C1 segment of cervical spinal cord (tissue), 14 donors: ENCODE data around the gene LAPTM4A.

Experiments
- DNase-seq, 14 donors: peaks; one replicate each; lab custom pipeline; 2025; lab: John Stamatoyannopoulos, UW

LAPTM4A gene

DNA sequence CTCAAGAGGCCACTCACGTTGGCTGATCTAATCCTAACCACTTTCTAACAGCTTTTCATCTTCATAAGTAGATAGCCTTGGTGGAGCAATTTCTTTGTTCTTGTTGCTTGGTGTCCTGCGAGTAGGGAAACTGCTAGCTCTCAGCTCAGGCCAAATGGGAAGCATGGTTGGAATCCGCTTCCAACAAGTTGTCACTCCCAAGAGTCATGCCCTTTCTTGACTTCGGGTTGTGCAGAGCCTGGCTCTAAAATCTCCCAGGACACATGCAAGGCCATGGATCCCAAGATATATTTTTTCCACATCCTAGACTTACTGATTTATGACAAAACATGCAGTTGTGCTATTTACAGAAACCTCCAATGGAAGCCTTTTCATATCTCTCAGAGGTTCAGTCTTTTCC, 31.7 kb downstream of the LAPTM4A start:
- DNase-seq = no peak

DNA sequence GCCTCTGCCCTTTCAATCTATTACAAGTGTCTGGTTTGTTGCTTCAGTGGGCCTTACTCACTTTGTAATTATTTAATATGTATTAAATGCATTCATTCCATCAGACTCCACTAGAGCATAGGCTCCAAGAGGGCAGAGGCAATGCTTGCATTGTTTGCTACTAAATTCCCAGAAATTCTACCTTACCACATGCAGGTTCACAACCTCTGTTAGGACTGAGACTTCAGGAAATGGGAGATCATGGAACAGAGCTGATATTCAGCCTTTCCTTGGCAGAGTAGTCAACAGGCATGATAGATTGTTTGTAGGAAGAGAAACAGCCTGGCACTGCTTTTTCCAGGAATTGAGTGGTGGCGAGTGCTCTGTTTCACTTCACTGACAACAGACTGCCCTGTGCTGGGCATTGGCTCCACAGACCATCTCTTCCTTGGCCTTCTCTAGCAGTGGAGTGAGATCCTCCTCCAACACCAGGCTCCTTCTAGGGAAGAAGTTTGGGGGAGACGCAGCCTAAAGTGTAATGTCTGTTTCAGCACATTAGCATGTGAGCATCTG, 32.8 kb downstream of the LAPTM4A start:
- DNase-seq = no peak

DNA sequence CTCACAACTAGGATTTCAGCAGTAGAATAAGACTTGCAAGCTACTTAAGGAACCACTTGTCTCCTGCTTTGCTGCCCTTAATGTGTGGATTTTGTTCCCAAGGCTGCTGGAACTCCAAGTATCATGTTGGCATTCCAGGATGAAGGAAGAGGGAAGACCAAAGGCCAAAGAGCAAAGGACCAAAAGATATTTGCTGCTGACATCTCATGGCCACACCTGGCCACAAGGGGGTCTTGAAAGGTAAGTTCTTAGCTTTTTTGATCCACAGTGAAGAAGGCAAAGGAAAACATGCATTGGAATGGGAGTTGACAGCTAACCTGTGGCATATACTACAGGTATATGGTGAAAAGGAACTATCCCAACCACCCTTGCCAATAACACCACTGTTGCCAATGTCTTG, 35.1 kb downstream of the LAPTM4A start:
- DNase-seq = no peak

DNA sequence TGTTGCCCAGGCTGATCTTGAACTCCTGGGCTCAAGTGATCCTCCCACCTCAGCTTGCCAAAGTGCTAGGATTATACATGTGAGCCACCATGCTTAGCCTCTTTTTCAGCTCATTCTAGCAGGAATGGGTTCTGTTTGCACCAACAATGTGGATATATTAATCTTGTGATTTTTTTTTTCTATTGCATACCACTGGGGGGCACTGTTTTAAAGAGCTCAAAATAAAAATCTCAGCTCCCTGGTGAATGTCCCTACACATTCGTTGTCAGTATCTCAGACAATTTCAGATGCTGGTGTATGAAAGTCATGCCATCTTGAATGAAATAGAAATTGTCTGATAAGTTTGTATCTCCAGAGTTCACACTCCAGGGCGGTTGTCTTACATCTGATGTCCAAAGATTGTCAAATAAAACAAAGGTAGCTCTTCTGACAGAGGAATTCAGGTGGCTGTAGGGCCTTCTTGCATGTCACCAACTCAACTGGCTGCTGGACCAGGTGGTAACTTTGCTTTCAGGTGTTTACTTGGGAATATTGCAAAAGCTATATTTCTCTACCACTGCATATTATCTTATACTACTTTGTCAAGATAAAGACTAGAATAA, 35.8 kb downstream of the LAPTM4A start:
- DNase-seq = peak in 1 of 14 donors; percentile 14

DNA sequence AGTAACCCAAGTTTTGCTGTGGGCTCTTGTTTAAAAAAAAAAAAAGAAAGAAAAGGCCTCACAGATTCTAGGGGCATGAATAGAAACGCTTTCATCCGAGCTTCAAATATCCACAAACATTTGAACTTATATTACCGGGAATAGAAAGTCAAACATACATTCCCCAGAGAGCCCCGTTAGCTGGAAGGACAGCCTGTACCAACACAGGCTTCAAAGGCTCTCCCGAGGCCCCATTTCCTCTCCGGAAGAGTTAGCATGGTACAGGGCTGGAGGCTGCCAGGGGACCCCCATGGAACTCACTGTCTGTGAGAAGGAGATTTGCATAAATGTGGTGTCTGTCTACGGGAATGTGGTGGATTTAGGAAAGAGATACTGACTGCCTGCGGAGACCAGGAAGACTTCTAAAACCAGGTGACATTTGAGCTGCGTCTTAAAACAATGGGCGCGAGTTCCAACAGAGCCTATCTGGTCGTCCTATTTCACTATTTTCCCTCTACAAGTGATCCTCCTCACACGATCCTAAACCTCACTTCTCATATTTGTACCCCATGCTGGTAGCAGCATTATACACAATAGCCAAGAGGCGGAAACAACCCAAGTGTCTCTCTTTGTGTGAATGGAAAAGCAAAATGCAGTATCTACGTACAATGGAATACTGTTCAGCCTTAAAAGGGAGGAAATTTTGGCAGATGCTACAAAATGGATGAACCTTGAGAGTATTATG, 38.1 kb downstream of the LAPTM4A start:
- no peak for DNase-seq

DNA sequence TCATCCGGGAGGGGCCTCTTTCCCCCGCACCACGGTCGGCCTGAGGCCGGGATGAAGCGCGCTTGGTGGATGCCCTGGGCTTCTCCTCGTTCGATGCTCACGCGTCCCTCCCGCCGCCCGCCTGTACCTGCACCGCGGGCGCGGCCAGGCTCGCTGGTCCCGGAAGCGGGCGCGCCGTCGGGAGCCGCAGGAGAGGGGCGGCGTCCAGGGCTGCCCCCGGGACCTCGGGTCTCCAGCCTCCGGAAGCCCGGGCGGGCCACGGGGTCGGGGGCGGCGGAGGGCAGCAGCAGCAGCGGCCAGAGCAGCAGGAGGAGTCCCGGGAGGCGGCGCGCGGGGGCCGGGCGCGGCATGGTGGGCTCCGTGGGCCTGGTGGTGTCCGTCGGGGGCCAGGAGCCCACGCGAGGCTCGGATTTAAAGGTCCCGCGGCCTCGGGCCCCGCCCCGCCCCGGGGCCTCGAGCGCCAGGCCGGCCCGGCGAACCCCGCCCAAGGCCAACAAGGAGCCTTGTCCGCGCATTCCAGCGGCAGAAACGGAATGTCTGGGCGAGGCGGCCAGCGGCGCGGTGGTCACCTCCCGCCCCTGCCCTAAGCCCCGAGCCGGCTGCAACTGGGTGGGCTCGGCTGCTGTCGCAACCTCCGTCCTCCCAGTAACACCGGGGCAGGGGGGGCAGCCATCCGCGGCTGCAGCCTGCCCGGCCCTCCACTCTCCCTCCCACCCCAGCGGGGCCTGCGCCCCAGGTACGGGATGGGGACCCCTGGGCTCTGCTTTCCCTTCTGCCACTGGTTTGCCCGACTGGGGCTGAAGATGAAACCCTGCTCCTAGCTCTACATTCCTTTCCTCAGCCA, 38.9 kb downstream of the LAPTM4A start, which contains the start of gene MATN3:
TSS of gene MATN3 (minus strand) at position 387 of the 844 bp plus-strand sequence. CDS start at position 350, 37 bp downstream.
- DNase-seq = peak in 1 of 14 donors; percentile 5

DNA sequence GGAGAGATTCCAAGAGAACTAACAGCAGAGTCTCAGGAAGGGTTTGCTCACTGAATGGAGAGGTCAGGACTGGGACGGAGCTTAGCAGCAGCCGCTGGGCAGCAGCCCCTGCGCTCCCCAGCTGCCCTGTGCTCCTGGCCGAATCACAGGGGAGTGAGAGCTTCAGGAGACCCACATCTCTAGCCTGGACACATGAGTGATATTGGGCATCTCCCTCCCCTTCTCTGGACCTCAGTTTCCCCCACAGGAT, 39.5 kb downstream of the LAPTM4A start:
- no peak for DNase-seq

DNA sequence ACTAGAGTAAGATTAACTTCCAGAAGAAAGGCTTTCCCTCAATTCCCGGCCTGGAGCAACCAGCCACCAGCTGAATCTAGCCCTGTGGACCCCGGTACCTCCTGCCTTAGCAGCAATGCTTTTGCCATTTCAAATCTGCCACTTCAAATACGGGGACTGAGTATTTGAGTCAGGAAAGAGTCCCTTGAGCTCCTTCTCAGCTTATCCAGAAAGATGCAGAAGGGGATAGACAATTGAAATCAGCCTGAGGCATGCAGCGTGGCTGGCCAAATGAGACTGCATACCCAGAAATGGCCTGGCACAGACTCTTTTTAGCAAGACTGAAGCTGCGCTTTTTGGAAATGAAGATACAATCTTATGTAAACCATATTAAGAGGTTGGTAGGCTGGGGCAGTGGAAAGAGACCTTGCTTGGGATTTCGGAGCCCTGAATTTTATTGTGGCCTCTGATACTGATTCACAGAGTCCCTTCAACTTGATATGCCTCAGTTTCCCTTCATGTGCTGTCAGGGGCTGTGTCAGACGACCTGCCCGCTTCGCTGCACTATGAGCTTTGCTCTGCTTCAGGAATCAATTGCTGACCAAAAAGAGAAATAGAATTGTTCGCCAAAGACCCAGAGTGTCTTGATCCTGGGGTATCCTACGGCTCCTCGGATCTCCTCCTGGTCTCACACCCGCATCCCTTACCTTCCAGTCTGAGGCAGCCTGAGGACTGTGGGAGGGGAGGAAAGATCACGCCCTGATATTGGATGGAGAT, 40.0 kb downstream of the LAPTM4A start:
- DNase-seq = no peak

DNA sequence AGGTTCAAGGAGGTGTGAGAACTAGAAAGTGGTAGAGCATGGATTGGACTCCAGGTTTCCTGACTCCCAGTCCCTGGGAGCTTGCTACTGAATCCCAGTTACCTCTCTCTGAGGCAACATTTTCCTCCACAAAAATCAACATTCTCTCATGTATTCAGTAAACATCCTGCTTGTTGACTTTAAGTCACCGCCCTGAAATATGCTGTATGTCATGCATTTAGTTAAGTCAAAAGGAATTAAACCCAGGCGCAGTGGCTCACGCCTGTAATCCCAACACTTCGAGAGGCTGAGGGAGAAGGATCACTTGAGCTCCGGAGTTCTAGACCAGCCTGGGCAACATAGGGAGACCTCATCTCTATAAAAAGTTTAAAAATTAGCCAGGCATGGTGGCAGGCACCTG, 42.7 kb downstream of the LAPTM4A start:
- DNase-seq = no peak

DNA sequence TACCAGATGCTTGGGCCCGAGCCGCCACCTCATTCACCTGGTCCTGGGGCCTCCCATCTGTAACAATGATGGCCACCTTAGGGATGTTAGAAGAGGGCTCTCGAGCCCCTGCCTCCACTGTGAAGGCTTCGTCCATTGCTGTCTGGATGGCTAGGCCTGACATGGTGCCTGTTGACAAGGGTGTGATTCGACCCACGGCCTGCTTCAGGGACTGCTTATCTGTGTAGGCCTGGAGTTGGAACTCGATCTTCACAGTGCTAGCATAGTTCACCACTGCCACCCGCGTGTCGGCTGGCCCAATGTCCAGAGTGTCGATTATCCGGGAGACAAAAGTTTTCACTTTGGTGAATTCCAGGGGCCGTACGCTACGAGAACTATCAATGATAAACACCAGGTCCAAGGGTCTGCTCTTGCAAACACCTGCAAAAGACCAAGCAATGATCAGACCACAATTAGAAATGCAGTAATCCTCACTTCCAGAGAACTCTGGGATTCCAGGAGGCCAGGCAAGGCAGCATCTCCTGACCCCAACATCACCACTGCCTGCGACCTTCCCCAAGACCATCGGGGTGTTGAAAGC, 45.4 kb downstream of the LAPTM4A start:
- no peak for DNase-seq

DNA sequence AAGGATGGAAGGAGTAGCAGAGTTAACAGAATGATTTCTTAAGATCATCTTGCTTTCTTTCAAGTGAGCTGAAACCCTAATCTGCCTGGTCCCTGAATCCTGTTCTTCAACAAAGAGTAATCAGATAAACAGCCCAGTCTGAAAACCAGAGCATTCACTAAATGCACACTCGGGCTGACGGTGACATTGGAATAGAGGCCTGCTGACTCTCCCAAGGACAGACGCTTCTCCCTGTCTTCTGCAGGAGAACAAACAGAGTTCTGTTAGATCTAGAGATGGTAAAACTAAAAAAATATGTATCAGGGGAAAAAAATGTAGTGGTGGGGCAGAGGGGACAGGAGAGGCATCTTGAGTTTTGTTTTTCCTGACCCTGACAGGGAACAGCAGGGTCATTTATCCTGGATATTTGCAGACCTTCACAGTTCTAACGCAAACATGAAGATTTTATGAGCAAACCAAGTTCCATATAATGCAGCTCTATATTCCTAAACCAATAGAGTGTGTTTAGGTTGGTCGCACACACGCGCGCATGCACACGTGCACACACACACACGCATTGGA, 46.3 kb downstream of the LAPTM4A start:
- DNase-seq = no peak

DNA sequence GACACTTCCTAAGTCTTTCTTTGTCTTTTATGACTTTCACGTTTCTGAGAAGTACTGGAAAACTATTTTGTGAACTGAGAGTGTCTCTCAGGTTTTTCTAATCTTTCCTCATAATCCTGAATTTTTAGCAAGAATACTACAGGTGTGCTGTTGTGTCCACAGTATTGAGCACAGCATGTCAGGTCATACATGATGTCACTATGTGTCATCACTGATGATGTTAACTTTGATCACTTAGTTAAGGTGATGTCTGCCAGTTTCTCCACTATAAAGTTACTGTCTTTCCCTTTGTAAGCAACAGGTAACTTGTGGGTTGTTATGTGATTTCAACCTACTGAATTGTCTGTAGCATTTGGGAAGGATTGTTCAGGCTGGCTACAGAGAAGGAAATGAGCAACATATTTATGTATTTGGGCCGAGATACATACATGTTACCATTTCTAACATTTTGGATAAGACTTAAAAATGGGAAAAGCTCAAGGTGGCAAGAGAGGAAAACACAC, 50.0 kb downstream of the LAPTM4A start:
- no peak for DNase-seq

DNA sequence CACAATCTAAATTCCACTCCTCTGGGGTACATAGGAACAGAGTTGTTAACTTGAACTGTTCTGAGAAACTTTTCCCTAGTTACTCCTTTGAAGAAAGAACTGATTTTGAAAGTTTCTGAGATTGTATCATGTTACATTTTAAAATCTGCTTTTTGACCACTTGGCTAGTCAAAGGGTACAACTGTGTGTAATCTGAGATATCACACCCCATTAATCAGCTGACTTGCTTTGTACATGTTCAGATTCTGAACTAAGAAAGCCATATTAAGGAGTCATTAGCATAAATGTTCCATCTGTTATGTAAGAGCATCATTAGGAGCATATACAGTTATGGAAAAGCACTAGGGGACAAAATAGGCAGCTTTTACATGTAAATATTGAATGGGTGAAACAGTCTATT, 57.7 kb downstream of the LAPTM4A start:
- no peak for DNase-seq

DNA sequence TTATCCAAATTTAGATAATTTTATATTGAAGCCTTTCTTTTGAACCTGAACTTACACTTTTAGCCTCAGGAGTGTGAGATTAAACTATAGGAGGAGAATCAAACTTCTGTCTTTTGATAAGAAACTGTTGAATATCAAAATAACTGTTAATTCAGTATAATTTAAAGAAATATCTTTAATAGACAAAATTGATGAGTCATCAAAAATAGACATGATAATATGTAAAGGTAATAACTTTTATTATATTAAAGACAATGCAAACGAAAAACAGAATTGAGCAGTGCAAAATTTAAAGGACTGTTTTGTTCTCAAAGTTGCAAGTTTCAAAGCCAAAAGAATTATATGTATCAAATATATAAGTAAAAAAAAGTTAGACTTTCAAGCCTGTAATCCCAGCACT, 59.5 kb downstream of the LAPTM4A start:
- no peak for DNase-seq

DNA sequence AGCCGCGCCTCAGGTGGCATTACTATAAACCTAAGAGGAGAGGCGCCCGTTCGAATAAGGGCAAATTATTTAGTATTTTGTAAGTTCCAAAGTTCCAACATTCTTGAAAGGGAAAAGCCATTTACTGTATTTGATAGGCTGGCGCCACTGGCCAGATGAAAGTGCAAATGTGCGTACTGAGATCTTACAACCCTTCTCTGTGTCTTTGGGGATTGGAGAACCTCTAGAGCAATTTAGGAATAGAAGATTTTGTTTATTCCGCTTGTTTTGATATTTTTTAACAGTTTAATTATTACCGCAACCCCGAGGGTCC, 61.1 kb downstream of the LAPTM4A start:
- DNase-seq = no peak

DNA sequence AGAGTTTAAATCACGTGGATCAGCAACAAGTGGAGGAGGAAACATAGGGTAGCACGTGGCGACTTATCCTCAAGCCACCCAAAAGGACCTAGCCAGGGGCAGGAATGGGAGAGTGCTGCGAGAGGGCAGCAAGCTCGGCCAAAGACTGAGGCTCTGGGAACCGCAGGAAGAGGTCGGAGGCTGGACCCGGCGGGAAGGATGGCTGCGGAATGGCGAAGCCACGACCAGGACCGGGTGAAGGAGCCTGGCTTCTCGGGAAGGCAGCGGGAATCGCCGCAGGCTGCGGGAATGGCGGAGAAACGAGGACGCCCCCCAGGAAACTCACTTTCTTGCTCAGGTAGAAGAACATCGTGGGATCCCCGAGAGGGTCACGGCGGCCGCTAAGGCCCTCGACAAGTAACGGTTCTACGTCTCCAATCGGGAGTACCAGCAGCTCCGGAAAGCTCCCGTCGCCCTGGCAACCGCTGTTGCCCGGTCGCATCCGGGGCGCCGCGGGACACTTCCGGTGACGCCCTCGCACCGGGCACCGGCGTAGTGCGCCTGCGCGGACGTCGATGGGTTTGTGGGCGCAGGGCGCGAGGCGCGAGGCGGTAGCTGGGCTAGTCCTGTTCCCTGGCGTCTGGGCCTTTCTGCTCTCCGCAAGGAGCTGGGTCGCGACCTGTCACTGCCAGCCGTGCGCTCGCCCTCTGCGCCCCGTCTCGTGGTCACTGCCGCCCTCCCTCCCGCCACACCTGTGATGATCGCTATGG, 61.6 kb downstream of the LAPTM4A start, which contains the start of gene WDR35:
TSS of gene WDR35 (minus strand) at position 439 of the 749 bp plus-strand sequence. CDS start at position 349, 90 bp downstream.
- DNase-seq = peak in 13 of 14 donors; percentile 63 to 93 (median 81)

DNA sequence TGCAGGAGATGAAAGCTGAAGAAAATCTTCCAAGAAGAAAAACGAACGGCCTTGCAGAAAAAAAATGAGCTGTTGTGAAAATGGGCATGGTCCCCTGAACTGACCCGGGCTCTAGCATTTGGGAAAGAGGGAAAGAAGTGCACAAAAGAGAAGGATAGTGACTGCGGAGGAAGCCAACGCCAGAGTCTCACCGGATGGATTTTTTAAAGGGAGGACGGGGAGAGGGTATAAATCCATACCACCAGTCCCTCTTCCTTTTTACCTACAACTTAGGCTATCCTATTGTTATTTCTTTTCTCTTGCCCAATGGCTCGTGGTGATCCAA, 62.1 kb downstream of the LAPTM4A start:
- peak in 1 of 14 donors; percentile 29 for DNase-seq

DNA sequence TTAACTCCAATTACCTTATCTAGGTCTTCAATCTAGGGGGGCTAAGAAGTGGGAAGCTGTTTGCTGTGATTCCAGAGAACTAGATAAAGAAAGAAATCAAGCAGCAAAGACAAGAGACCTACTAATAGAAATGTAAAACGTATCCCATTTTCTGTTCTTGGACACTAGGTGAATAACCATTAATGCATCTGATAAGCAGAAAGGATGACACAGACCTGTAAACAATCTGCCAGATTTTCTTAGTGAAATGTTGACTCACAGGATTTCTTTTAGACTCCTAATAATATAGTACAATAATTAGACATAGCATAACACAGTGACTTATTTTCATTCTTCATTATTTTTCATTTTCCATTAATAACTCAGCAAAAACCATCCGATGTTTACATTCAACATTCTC, 62.8 kb downstream of the LAPTM4A start:
- no peak for DNase-seq

DNA sequence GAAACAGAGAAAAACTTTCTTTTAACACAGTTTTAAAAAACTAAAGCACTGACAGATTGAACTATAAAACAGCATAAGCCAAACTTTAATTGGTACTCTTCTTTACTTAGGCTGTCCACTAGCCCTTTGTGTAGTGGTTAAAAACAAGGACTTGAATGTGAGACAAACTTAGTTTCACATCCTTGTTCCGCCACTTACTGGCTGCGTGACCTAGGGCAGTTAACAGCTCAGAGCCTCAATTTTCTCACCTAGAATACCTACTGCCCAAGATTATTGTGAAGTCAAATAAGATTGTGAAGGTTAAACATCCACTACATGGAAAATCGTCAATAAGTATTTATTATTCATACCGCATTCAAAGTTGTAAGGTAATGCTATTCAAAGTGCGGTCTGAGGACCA, 63.5 kb downstream of the LAPTM4A start:
- DNase-seq = no peak
